Pancreas (tissue), 10 donors: ENCODE data around the gene PDP2. TPM values are rescaled to one million over a fixed set of nuclear protein-coding genes. Genes with fewer than 3 reads are reported as not detected.

Source experiments
- ATAC-seq, 4 donors: fragments of 200-7000 bp; cut with Tn5 transposase; one replicate each; pipeline versions ENCODE4 v1.8.0 to v1.9.1; 2020; ENCODE audit warnings: mild to moderate bottlenecking in 4 of 4, moderate library complexity in 4 of 4
- DNase-seq, 6 donors: peaks; one replicate each; pipeline ENCODE4 v3.0.0-alpha.2; 2020
- FAIRE-seq: peaks from 2 replicates; lab custom pipeline; 2012; peaks lifted over from hg19 to GRCh38; lab: Jason Lieb, UNC
- H3K27ac ChIP-seq, 4 donors: fragments of 200-600 bp; sonication (generic); 1 replicate in 3 of 4; 2 replicates in 1 of 4; pipeline versions ENCODE4 v1.5.0 to v1.8.0; 2020
- H3K27me3 ChIP-seq, 4 donors: fragments of 200-600 bp; one replicate each; pipeline ENCODE4 v1.8.0; 2021
- H3K36me3 ChIP-seq, 3 donors: fragments of 200-600 bp; sonication (generic) in 1 of 3; one replicate each; pipeline versions ENCODE4 v1.5.0 to v1.8.0; 2020 to 2021
- H3K4me1 ChIP-seq, 3 donors: fragments of 200-600 bp; one replicate each; pipeline ENCODE4 v1.8.0; 2021
- H3K4me3 ChIP-seq, 4 donors: fragments of 200-600 bp; sonication (generic) in 2 of 4; one replicate each; pipeline versions ENCODE4 v1.5.0 to v1.8.0; 2020 to 2021
- H3K9me3 ChIP-seq, 4 donors: fragments of 200-600 bp; one replicate each; pipeline ENCODE4 v1.8.0; 2021
- CTCF ChIP-seq, 4 donors: fragments of 200-600 bp; sonication (generic) in 3 of 4; IDR thresholded peaks; one replicate each; pipeline versions ENCODE4 v1.5.0 to v1.8.0; 2021; ENCODE audit warnings: antibody characterized with exemption in 4 of 4
- WGBS, 2 donors: extraction: QIAGEN DNeasy Blood & Tissue Kit; methylation state at CpG; one replicate each; pipeline ENCODE4 v1.1.7; 2013; 5-methylcytosine and 5-hydroxymethylcytosine counted together
- intact Hi-C, 3 donors: fragments of 100-400 bp; cut with DNase I; formaldehyde crosslinking; loops; one replicate each; pipeline versions ENCODE4 v1.11.1 to v1.14.2; 2022
- polyA plus RNA-seq, 2 donors: library from polyadenylated mRNA; stranded (reverse); fragments of 200-250 nt; gene quantifications; one replicate each; pipeline ENCODE4 v1.2.3, GENCODE V29; 2013
- total RNA-seq, 6 donors: library from RNA; stranded (reverse); fragmentation: NEBNext Ultra II Directional in 4 of 6; extraction: Animal tissue kit (Norgen Biotek cat#: 25700) in 4 of 6; gene quantifications; one replicate each; pipeline versions ENCODE4 v1.2.1 to v1.2.4, GENCODE V29; 2021 to 2023
- donor health status: healthy with polysubstance abuse.
- donor health status: DM: no; HTN: no; CAD: no; lungs with moderate emphysema.
- donor health status: DM: no; HTN: no; CAD: no.
- donor health status: control.
- donor health status: control.
- donor health status: Bipolar disorder and iron deficiency.
- donor health status: DM: yes; HTN: yes; CAD: no.
- donor health status: DM: no; HTN: no; CAD: no.
- donor health status: DM: no; HTN: no; CAD: no.
- donor health status: DM: yes; HTN: yes; CAD: no.

The PDP2 gene
- total and polyA plus RNA-seq, 8 donors, result 1.6 to 8.5 (median 7.2) TPM

GRCh38 chr16:66857437-66857836 is 22.9 kb upstream of the PDP2 start:
- intact Hi-C loops, result no loop called here
- no peak overlapping the region for H3K4me3 ChIP-seq
- WGBS, 2 donors, result 83 to 91% methylated on average over 6 of the region's 6 CpGs
- ATAC-seq, result no peak
- DNase-seq, result peak in 1 of 6 donors; percentile 23
- no peaks in the 10 kb centered on the region for H3K4me1 ChIP-seq
- no peaks in the 10 kb centered on the region for H3K9me3 ChIP-seq
- no peaks in the 10 kb centered on the region for H3K36me3 ChIP-seq
- H3K27me3 ChIP-seq, result no peaks in the 10 kb centered on the region
- FAIRE-seq, result no peak
- H3K27ac ChIP-seq, result no peak overlapping the region
- no peak for TF ChIP-seq CTCF (IDR thresholded peaks at IDR 0.05)

GRCh38 chr16:66858740-66859396 is 21.4 kb upstream of the PDP2 start:
- no peak overlapping the region for H3K4me3 ChIP-seq
- TF ChIP-seq CTCF (IDR thresholded peaks at IDR 0.05), result no peak
- H3K27me3 ChIP-seq, result no peaks in the 10 kb centered on the region
- FAIRE-seq (no peak), DNase-seq (peak in 1 of 6 donors; percentile 40), ATAC-seq (peak in 2 of 4 donors; percentile 44 to 59)
- WGBS, 2 donors, result 49 to 52% methylated on average over 4 of the region's 4 CpGs
- no peaks in the 10 kb centered on the region for H3K36me3 ChIP-seq
- intact Hi-C loops, result no loop called here
- no peaks in the 10 kb centered on the region for H3K9me3 ChIP-seq
- H3K27ac ChIP-seq, result no peak overlapping the region
- no peaks in the 10 kb centered on the region for H3K4me1 ChIP-seq

- no peak for TF ChIP-seq CTCF (IDR thresholded peaks at IDR 0.05)
- no peaks in the 10 kb centered on the region for H3K9me3 ChIP-seq
- no peak overlapping the region for H3K4me3 ChIP-seq
- 86 to 96% methylated on average over 3 of the region's 3 CpGs for WGBS, 2 donors
- H3K27ac ChIP-seq, result no peak overlapping the region
- ATAC-seq (no peak), FAIRE-seq (no peak), DNase-seq (peak in 1 of 6 donors; percentile 9)
- no peaks in the 10 kb centered on the region for H3K36me3 ChIP-seq
- intact Hi-C loops, result loop anchor here in 1 of 3 donors (10.0 kb wide), 1 partner anchor 455 kb away; no protein-coding TSS in a partner anchor
- H3K4me1 ChIP-seq, result no peaks in the 10 kb centered on the region
- H3K27me3 ChIP-seq, result no peaks in the 10 kb centered on the region
These were observed 20.8 kb upstream of the PDP2 start for GRCh38 chr16:66859397-66860068.

- no peaks in the 10 kb centered on the region for H3K9me3 ChIP-seq
- H3K27me3 ChIP-seq, result no peaks in the 10 kb centered on the region
- intact Hi-C loops, result loop anchor here in 1 of 3 donors (10.0 kb wide), 1 partner anchor 457 kb away; no protein-coding TSS in a partner anchor
- 89 to 93% methylated on average over 8 of the region's 8 CpGs for WGBS, 2 donors
- no peak for TF ChIP-seq CTCF (IDR thresholded peaks at IDR 0.05)
- ATAC-seq, result no peak
- no peak overlapping the region for H3K27ac ChIP-seq
- H3K4me3 ChIP-seq, result no peak overlapping the region
- H3K36me3 ChIP-seq, result no peaks in the 10 kb centered on the region
- peak in 1 of 6 donors; percentile 34 for DNase-seq
- FAIRE-seq, result no peak
- H3K4me1 ChIP-seq, result no peaks in the 10 kb centered on the region
These were observed 18.2 kb upstream of the PDP2 start for GRCh38 chr16:66862023-66862520.
